ENCODE data around the gene TNFRSF18.

TNFRSF18 gene

GRCh38 chr1:1226566-1227362, 20.4 kb upstream of the TNFRSF18 start:
- no peak for DNase-seq

DNA sequence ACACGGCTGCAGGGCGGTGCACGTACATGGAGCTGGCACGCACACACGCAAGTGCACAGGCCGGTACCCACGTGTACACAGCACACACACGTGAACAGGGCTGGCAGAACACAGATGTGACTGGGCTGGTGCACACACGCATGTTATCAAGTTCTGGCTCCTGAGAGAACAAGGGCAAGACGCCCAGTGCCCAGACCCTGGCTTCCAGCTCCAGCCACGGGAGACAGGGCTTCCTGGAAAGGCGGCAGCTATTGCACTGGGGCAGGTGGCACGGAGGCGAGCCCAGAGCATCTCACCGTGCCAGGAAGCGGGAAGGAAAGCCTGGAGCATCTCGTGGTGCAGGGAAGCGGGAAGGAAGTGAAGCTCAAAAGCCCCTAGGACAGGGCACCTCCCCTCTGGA, 19.5 kb upstream of the TNFRSF18 start:
- no peak for DNase-seq

GRCh38 chr1:1225238-1225845, 18.9 kb upstream of the TNFRSF18 start:
- no peak for DNase-seq

- no peak for DNase-seq
Measured at GRCh38 chr1:1223891-1224290, 17.5 kb upstream of the TNFRSF18 start.

DNA sequence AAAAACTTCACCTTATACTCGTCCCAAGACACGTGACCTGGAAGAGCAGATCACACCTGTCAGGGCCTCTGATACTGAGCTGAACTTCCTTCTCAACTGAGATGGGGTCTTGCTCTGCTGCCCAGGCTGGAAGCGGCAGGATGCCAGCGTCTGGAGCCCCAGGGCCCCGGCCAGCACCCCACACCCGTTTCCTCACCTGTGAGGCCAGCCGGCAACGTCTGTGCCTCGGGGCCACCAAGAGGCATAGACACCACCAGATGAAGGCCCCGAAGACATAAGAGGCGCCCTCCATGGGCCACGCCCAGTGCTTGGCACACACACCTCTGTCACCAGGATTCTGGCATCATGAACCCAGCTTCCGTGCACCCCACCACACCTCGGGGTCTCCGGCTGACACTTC, 16.9 kb upstream of the TNFRSF18 start:
- no peak for DNase-seq

- no peak for DNase-seq
Measured at GRCh38 chr1:1222575-1223225, 16.3 kb upstream of the TNFRSF18 start.

DNA sequence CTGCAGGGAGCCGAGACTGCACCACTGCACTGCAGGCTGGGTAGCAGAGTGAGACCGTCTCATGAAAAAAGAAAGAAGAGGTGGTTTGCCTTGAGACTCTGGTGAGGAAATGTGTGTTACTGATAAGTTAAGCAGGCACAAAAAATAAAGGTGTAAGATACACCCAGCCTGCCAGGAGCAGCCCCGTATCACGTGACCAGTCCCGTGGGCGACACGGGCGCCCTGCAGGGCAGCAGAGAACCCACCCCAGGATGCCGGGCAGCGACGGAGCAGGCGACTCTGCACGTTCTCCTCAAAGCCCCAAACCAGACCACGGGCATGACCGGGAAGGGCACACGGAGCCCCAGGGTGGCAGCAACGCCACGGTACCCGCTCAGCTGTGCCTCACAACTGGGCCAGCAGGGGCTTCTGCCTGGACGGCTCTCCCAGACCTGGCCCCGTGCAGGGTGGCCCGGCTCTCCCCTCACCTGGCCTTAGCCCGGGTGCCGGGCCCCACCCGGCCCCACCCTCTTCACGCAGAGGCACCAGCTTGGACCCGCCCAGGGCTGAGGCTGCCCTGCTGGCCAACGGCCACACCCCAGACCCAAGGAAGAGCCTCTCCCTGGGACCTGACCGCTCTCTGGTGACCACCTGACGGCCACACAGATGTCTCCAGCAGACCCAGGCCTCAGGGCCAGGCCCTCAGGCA, 15.6 kb upstream of the TNFRSF18 start:
- DNase-seq, result no peak

GRCh38 chr1:1220197-1220596, 13.8 kb upstream of the TNFRSF18 start:
- no peak for DNase-seq

DNA sequence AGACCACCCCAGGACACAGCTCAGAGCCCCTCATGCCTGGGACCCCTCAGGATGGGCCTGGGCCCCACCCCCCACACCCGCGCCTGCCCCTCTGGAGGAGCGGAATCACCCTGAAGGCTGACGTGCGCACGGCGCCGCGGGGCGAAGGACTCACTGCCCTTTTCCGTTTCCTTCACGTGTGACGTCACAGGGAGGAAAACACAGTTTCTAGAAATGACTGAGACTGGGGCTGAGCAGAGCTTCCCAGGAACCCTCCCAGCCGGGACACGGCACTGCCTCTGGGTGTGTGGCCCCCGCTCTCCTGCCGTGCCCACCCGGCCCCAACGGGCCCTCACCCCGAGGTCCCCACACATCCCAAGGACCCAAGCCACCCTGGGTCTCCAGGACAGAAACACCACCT, 12.9 kb upstream of the TNFRSF18 start:
- DNase-seq, result no peak

DNA sequence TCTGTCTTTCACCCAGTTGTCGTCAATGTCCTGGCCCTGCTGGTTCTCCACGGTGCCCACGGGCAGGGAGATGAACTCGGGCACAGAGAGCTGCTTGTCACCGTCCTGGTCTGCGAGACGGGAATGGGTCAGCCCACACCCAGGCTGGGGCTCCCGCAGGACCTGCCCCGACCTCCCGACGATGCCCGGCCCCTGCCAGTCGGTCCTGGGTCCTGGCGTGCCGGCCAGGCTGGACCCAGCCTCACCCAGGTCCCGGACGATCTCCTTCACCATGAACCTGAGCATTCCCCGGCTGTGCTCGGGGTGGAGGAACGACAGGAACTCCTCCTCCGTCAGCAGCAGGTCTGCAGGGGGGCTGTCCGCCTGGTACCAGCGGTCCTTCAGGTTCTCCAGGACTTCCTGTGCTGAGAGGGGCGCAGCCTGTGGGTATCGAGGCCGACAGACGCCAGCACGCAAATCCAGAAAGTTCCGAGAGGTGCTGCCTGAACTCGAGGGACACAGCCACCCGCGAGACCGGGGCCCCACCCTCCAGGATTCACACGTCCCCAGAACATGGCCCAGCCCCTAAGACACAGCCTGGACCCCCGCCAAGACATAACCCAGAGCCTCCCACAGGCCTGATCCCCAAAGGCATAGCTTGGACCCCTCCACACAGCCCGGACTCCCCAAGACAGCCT, 12.3 kb upstream of the TNFRSF18 start:
- no peak for DNase-seq

GRCh38 chr1:1217621-1218523, 11.5 kb upstream of the TNFRSF18 start:
- no peak for DNase-seq

DNA sequence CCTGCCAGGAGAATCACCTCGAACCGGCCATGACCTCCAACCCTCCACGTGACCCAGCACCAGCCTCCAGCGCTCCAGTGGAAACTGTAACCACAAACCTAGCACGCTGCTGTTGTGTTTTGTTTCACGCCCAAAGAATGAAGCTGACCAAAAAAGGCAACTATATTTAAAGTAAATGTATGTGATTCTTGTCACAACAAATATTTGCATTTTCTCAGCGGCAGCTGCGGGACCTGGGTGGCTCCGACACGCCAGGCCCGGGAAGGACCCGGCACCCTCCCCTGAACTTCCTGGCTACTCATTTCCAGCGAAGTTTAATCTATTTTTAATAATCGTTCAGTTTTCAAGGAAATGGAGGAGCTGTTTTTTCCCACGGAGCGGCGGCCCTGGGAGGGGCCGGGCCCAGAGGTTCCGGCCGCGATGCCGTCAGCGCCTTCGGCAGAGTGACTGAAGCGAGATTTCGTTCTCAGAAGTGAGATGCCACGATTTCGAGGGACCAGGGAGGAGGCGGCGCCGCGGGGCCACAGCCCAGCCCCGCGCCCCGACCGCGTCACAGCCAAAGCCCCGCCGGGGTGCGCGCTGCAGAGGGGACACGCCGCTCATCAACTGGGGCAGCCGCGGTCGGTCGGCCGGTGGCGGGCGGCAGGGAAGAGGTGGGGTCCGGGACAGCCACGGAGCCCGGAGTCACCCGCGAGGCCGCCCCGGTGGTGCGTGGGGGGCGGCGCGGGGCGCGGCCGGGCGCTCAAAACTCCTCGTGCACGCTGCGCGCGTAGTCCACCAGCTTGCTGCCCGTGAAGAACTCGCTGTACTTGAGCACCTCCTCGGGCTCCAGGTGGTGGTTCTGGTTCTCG, 10.6 kb upstream of the TNFRSF18 start:
- DNase-seq, result no peak

- no peak for DNase-seq
Measured at GRCh38 chr1:1215881-1216605, 9.7 kb upstream of the TNFRSF18 start.

GRCh38 chr1:1215080-1215676, 8.8 kb upstream of the TNFRSF18 start:
- no peak for DNase-seq

DNA sequence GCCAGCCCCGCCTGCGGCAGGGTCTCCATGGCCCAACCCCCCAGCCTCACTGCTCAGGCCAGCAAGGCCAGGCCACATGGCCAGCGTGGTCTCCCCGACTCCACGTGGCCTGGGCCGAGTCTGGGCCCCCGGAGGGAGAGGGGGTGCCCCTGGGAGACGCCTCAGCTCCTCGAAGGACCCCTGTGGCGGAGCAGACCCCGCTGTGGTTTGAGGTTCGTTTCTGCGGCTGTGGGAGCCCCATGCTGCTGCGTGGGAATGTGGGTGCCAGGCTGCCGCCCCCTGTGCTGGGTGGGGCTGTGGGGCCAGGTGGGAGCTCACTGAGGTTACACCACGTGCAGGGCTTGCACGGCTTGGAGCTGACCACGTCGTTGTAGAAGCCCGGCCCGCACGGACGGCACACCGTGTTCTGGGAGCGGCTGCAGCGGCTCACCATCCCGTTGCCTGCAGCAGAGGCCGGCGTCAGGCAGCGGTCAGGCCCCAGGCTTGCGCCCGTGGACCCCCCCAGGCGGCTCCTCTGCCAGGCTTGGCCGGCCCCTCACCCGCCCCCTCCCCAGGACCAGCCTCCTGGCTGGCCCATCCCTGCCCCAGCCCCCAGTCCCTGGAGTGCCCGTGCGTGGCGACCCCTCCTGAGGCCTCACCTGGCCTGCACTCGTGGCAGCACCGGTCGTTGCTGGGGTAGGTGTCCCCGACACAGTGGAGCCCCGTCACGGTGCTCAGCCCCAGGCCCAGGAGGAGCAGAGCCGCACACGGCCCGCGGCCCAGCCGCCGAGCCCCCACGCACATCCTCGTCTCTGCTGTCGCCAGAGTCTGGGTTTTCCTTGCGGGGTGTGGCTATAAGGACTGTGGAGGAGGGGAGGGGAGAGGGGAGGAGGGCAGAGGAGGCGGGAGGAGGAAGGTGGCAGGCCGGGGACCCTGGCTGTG, 7.2 kb upstream of the TNFRSF18 start, which contains the start of gene TNFRSF4:
Gene TNFRSF4, minus strand, starts transcription at position 809 of the 921 bp plus-strand sequence. Its CDS starts 26 bp downstream, at position 783.
- DNase-seq, result no peak

- peak; percentile 68 for DNase-seq
Measured at GRCh38 chr1:1212780-1213344, 6.5 kb upstream of the TNFRSF18 start.

GRCh38 chr1:1211541-1212441, 5.4 kb upstream of the TNFRSF18 start:
- peak; percentile 28 for DNase-seq
